ENCODE results near the gene PCDHB13. TPM values are rescaled to one million over a fixed set of nuclear protein-coding genes. Genes with fewer than 3 reads are reported as not detected.
"Not testable (repeated sequence)": the region's sequence is repeated elsewhere in the genome, so short reads cannot be mapped to it uniquely, and the experiment has no call there.

PCDHB13 gene
- total RNA-seq, 1 experiment from 2014 or later, result 0.03 TPM

DNA sequence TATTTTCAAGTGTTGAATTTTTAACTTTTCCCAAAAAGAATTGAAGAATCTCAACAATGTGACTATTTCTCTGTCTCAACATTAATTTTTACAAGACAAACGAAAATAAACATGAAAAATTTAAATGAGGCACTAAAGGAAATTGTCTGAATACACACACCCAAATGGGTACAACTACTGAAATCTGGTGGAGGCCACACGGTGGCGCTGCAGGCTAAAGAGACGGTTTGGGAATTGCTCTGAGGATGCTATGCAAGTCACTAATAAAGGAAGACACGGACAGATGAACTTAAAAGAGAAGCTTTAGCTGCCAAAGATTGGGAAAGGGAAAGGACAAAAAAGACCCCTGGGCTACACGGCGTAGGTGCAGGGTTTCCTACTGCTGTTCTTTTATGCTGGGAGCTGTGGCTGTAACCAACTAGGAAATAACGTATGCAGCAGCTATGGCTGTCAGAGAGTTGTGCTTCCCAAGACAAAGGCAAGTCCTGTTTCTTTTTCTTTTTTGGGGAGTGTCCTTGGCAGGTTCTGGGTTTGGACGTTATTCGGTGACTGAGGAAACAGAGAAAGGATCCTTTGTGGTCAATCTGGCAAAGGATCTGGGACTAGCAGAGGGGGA, 21.5 kb upstream of the PCDHB13 start, which contains the start of gene PCDHB10:
PCDHB10 (plus strand) TSS at position 244 of the 616 bp plus-strand sequence; CDS start at position 444, 200 bp downstream.
- DNase-seq, result peak; percentile 80
- H3K36me3 ChIP-seq (replicated peaks; ENCODE audit: control insufficient read depth, insufficient read depth, low read length), result no peaks in the 10 kb centered on the region
- H3K27me3 ChIP-seq (ENCODE audit: control insufficient read depth, insufficient read depth, low read length), result no peaks in the 10 kb centered on the region
- H3K4me3 ChIP-seq (ENCODE audit: insufficient read depth, low read depth, low read length), result no peak within 1 kb of the TSS; the same call in 1 of the 2 replicates

DNA sequence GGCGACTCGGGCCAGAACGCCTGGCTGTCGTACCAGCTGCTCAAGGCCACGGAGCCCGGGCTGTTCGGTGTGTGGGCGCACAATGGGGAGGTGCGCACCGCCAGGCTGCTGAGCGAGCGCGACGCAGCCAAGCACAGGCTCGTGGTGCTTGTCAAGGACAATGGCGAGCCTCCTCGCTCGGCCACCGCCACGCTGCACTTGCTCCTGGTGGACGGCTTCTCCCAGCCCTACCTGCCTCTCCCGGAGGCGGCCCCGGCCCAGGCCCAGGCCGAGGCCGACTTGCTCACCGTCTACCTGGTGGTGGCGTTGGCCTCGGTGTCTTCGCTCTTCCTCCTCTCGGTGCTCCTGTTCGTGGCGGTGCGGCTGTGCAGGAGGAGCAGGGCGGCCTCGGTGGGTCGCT, 19.4 kb upstream of the PCDHB13 start:
- not testable (repeated sequence) for H3K36me3 ChIP-seq (replicated peaks; ENCODE audit: control insufficient read depth, insufficient read depth, low read length); H3K4me3 ChIP-seq (ENCODE audit: insufficient read depth, low read depth, low read length); H3K27me3 ChIP-seq (ENCODE audit: control insufficient read depth, insufficient read depth, low read length); DNase-seq

GRCh38 chr5:141196363-141196762, 17.4 kb upstream of the PCDHB13 start:
- H3K36me3 ChIP-seq (replicated peaks; ENCODE audit: control insufficient read depth, insufficient read depth, low read length), result no peaks in the 10 kb centered on the region
- no peak for DNase-seq
- H3K27me3 ChIP-seq (ENCODE audit: control insufficient read depth, insufficient read depth, low read length), result no peaks in the 10 kb centered on the region
- no peak overlapping the region for H3K4me3 ChIP-seq (ENCODE audit: insufficient read depth, low read depth, low read length)

DNA sequence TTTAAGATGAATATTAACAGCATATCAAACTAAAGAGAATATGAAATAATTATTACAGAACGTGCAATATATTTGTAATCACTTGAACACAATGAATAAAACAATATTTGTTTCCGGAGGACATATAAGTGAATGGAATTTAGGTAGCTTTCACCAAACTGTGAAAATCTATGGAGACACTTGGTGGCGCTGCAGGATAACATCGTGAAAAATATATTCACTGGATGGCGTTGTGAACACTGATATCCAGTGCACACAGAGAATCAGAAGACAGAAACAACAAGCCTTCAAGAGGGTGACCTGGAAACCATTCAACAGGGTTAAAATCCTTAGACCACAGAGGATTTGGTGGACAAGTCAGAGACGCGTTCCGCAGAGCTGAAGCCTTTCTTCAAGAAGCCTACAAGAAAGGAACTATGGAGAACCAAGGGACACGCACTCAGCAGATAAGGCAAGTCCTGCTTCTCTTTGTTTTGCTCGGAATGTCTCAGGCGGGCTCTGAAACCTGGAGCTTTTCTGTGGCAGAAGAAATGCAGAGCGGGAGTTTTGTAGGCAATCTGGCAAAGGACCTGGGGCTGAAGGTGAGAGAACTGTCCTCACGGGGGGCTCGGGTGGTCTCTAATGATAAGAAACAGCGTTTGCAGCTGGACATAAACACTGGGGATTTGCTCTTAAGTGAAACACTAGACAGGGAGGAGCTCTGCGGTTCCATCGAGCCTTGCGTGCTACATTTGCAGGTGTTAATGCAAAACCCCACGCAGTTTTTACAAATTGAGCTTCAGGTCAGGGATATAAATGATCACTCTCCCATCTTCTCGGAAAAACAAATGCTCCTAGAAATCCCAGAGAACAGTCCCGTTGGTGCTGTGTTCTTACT, 14.1 kb upstream of the PCDHB13 start, which contains the start of gene PCDHB11:
PCDHB11 (plus strand) TSS at position 269 of the 877 bp plus-strand sequence; CDS start at position 417, 148 bp downstream.
- Histone ChIP-seq H3K36me3 (replicated peaks; ENCODE audit: control insufficient read depth, insufficient read depth, low read length) (no peaks in the 10 kb centered on the region), H3K4me3 (ENCODE audit: insufficient read depth, low read depth, low read length) (no peak within 1 kb of the TSS), H3K27me3 (ENCODE audit: control insufficient read depth, insufficient read depth, low read length) (no peaks in the 10 kb centered on the region)
- peak; percentile 59 for DNase-seq

- DNase-seq; H3K27me3 ChIP-seq (ENCODE audit: control insufficient read depth, insufficient read depth, low read length); H3K36me3 ChIP-seq (replicated peaks; ENCODE audit: control insufficient read depth, insufficient read depth, low read length); H3K4me3 ChIP-seq (ENCODE audit: insufficient read depth, low read depth, low read length): not testable (repeated sequence)
These were observed 12.6 kb upstream of the PCDHB13 start for GRCh38 chr5:141201126-141201525.

- not testable (repeated sequence) for DNase-seq; H3K4me3 ChIP-seq (ENCODE audit: insufficient read depth, low read depth, low read length)
These were observed 12.1 kb upstream of the PCDHB13 start for GRCh38 chr5:141201646-141202045.

DNA sequence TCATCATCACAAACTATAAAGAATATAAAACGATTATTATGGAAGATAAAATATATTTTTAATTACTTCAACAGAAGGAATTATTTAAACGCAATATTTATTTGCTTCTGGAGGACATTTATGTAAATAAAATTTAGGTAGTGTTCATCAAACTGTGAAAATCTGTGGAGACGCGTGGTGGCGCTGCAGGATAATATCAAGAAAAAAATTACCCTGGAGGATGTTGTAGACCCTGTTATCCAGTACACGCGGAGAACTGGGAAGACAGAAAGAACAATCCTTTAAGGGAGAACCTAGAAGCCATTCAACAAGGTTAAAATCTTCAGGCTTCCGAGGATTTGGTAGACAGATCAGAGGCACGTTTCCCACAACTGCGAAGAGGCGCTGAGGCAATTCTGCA, 5.2 kb upstream of the PCDHB13 start, which contains the start of gene PCDHB12:
PCDHB12 (plus strand) TSS at position 242 of the 400 bp plus-strand sequence. CDS start 189 bp downstream, outside the sequence.
- H3K27me3 ChIP-seq (ENCODE audit: control insufficient read depth, insufficient read depth, low read length), result no peaks in the 10 kb centered on the region
- H3K4me3 ChIP-seq (ENCODE audit: insufficient read depth, low read depth, low read length), result no peak within 1 kb of the TSS
- no peaks in the 10 kb centered on the region for H3K36me3 ChIP-seq (replicated peaks; ENCODE audit: control insufficient read depth, insufficient read depth, low read length)
- peak; percentile 48 for DNase-seq

More at GRCh38 chr5:141201646-141202045, 12.1 kb upstream of the PCDHB13 start:
- not testable (repeated sequence) for H3K27me3 ChIP-seq (ENCODE audit: control insufficient read depth, insufficient read depth, low read length); H3K36me3 ChIP-seq (replicated peaks; ENCODE audit: control insufficient read depth, insufficient read depth, low read length)

DNA sequence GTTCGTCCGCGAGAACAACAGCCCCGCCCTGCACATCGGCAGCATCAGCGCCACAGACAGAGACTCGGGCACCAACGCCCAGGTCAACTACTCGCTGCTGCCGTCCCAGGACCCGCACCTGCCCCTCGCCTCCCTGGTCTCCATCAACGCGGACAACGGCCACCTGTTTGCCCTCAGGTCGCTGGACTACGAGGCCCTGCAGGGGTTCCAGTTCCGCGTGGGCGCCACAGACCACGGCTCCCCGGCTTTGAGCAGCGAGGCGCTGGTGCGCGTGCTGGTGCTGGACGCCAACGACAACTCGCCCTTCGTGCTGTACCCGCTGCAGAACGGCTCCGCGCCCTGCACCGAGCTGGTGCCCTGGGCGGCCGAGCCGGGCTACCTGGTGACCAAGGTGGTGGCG, 3.4 kb upstream of the PCDHB13 start:
- H3K36me3 ChIP-seq (replicated peaks; ENCODE audit: control insufficient read depth, insufficient read depth, low read length); H3K27me3 ChIP-seq (ENCODE audit: control insufficient read depth, insufficient read depth, low read length); DNase-seq; H3K4me3 ChIP-seq (ENCODE audit: insufficient read depth, low read depth, low read length): not testable (repeated sequence)

GRCh38 chr5:141210849-141211248, 2.9 kb upstream of the PCDHB13 start:
- not testable (repeated sequence) for H3K27me3 ChIP-seq (ENCODE audit: control insufficient read depth, insufficient read depth, low read length); H3K36me3 ChIP-seq (replicated peaks; ENCODE audit: control insufficient read depth, insufficient read depth, low read length); DNase-seq; H3K4me3 ChIP-seq (ENCODE audit: insufficient read depth, low read depth, low read length)

DNA sequence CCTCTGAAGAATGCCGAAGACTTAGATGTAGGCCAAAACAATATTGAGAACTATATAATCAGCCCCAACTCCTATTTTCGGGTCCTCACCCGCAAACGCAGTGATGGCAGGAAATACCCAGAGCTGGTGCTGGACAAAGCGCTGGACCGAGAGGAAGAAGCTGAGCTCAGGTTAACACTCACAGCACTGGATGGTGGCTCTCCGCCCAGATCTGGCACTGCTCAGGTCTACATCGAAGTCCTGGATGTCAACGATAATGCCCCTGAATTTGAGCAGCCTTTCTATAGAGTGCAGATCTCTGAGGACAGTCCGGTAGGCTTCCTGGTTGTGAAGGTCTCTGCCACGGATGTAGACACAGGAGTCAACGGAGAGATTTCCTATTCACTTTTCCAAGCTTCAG, 864 bp downstream of the PCDHB13 start:
- DNase-seq; H3K36me3 ChIP-seq (replicated peaks; ENCODE audit: control insufficient read depth, insufficient read depth, low read length); H3K4me3 ChIP-seq (ENCODE audit: insufficient read depth, low read depth, low read length); H3K27me3 ChIP-seq (ENCODE audit: control insufficient read depth, insufficient read depth, low read length): not testable (repeated sequence)

DNA sequence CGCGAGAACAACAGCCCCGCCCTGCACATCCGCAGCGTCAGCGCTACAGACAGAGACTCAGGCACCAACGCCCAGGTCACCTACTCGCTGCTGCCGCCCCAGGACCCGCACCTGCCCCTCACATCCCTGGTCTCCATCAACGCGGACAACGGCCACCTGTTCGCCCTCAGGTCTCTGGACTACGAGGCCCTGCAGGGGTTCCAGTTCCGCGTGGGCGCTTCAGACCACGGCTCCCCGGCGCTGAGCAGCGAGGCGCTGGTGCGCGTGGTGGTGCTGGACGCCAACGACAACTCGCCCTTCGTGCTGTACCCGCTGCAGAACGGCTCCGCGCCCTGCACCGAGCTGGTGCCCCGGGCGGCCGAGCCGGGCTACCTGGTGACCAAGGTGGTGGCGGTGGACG, 1.8 kb downstream of the PCDHB13 start:
- not testable (repeated sequence) for H3K36me3 ChIP-seq (replicated peaks; ENCODE audit: control insufficient read depth, insufficient read depth, low read length); DNase-seq; H3K27me3 ChIP-seq (ENCODE audit: control insufficient read depth, insufficient read depth, low read length); H3K4me3 ChIP-seq (ENCODE audit: insufficient read depth, low read depth, low read length)

- not testable (repeated sequence) for DNase-seq; H3K27me3 ChIP-seq (ENCODE audit: control insufficient read depth, insufficient read depth, low read length)
These were observed 2.3 kb downstream of the PCDHB13 start for GRCh38 chr5:141216035-141216434.

GRCh38 chr5:141223112-141223783, 9.5 kb downstream of the PCDHB13 start, which contains the start of gene PCDHB14:
Gene PCDHB14 (plus strand): TSS chr5:141223343. CDS start chr5:141223506, 163 bp downstream.
- Histone ChIP-seq H3K27me3 (ENCODE audit: control insufficient read depth, insufficient read depth, low read length) (no peaks in the 10 kb centered on the region), H3K4me3 (ENCODE audit: insufficient read depth, low read depth, low read length) (no peak within 1 kb of the TSS), H3K36me3 (replicated peaks; ENCODE audit: control insufficient read depth, insufficient read depth, low read length) (no peaks in the 10 kb centered on the region)
- DNase-seq, result peak; percentile 81

More at GRCh38 chr5:141216035-141216434, 2.3 kb downstream of the PCDHB13 start:
- not testable (repeated sequence) for H3K36me3 ChIP-seq (replicated peaks; ENCODE audit: control insufficient read depth, insufficient read depth, low read length); H3K4me3 ChIP-seq (ENCODE audit: insufficient read depth, low read depth, low read length)

- DNase-seq; H3K27me3 ChIP-seq (ENCODE audit: control insufficient read depth, insufficient read depth, low read length); H3K4me3 ChIP-seq (ENCODE audit: insufficient read depth, low read depth, low read length); H3K36me3 ChIP-seq (replicated peaks; ENCODE audit: control insufficient read depth, insufficient read depth, low read length): not testable (repeated sequence)
These were observed 11.1 kb downstream of the PCDHB13 start for GRCh38 chr5:141224844-141225243.
